ENCODE results near the gene ATXN7L1. TPM values are rescaled to one million over a fixed set of nuclear protein-coding genes. Genes with fewer than 3 reads are reported as not detected.
A peak's percentile ranks its signal among the peaks of the same experiment; 100 is the strongest.

Gene ATXN7L1
- total and polyA plus RNA-seq, 5 donors from 2014 or later = 25.8 to 78.9 (median 26.8) TPM

DNA sequence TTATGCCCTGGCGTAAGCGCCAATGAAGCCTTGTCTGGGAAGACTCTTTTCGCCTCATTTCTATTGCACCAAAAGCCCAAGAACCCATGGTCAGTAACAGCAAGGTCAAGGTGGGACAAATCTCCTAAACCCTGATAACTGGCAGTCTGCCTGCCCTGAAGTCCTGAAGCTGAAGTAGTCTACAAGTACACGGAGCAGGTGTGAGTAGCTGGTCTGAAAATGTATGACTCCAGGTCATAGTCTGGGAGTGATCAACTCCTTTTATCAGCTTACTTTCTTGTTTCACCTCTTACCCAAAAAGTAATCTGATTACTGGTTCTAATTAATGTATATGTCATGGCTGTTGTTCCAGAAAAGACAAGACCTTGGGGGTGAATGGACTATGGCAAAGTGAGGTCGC, 187.8 kb downstream of the ATXN7L1 start:
- peak overlapping the region; percentile 97 to 100 (median 97) for H3K27ac Mint-ChIP-seq

GRCh38 chr7:105685161-105685560, 191.2 kb downstream of the ATXN7L1 start:
- no peak for ATAC-seq (ENCODE audit: low read depth in 2 of 2)
- Mint-ChIP-seq H3K27ac (peak overlapping the region in 1 of 3 donors; percentile 30), H3K9me3 (no peaks in the 10 kb centered on the region), H3K4me3 (peak overlapping the region in 1 of 4 donors; percentile 2), H3K4me1 (peaks cover 35 to 91% (median 57%) of the 10 kb centered on the region in 4 donors), H3K27me3 (no peaks in the 10 kb centered on the region), H3K36me3 (peaks cover 53% of the 10 kb centered on the region)
- Histone ChIP-seq H3K4me3 (ENCODE audit: low read depth, low read length) (no peak overlapping the region), H3K27ac (ENCODE audit: insufficient read depth, low read length, poor library complexity, severe bottlenecking) (no peak overlapping the region), H3K27me3 (ENCODE audit: control insufficient read depth, insufficient read depth, low read length) (no peaks in the 10 kb centered on the region), H3K4me1 (ENCODE audit: control insufficient read depth, insufficient read depth, low read length, poor library complexity, severe bottlenecking) (peaks cover 23% of the 10 kb centered on the region), H3K9me3 (ENCODE audit: control insufficient read depth in 2 of 2, low read length in 2 of 2) (no peaks in the 10 kb centered on the region), H3K36me3 (ENCODE audit: control insufficient read depth, insufficient read depth, low read length) (peaks cover 23% of the 10 kb centered on the region)
- no peak for DNase-seq

More for the DNA sequence above, 187.8 kb downstream of the ATXN7L1 start:
- Histone ChIP-seq H3K9me3 (ENCODE audit: control insufficient read depth in 2 of 2, low read length in 2 of 2) (no peaks in the 10 kb centered on the region), H3K27me3 (ENCODE audit: control insufficient read depth, insufficient read depth, low read length) (no peaks in the 10 kb centered on the region), H3K36me3 (ENCODE audit: control insufficient read depth, insufficient read depth, low read length) (peaks cover 18% of the 10 kb centered on the region), H3K4me3 (ENCODE audit: low read depth, low read length) (no peak overlapping the region), H3K27ac (ENCODE audit: insufficient read depth, low read length, poor library complexity, severe bottlenecking) (peak overlapping the region; percentile 48), H3K4me1 (ENCODE audit: control insufficient read depth, insufficient read depth, low read length, poor library complexity, severe bottlenecking) (peaks cover 53% of the 10 kb centered on the region)
- peak overlapping the region; percentile 40 to 94 (median 48) for H3K4me3 Mint-ChIP-seq
- no peak for DNase-seq
- no peak for ATAC-seq (ENCODE audit: low read depth in 2 of 2)
- H3K36me3 Mint-ChIP-seq = peaks cover 35% of the 10 kb centered on the region
- no peaks in the 10 kb centered on the region for H3K9me3 Mint-ChIP-seq
- H3K4me1 Mint-ChIP-seq = peaks cover 28 to 96% (median 62%) of the 10 kb centered on the region in 4 donors
- peaks cover 5% of the 10 kb centered on the region for H3K27me3 Mint-ChIP-seq

DNA sequence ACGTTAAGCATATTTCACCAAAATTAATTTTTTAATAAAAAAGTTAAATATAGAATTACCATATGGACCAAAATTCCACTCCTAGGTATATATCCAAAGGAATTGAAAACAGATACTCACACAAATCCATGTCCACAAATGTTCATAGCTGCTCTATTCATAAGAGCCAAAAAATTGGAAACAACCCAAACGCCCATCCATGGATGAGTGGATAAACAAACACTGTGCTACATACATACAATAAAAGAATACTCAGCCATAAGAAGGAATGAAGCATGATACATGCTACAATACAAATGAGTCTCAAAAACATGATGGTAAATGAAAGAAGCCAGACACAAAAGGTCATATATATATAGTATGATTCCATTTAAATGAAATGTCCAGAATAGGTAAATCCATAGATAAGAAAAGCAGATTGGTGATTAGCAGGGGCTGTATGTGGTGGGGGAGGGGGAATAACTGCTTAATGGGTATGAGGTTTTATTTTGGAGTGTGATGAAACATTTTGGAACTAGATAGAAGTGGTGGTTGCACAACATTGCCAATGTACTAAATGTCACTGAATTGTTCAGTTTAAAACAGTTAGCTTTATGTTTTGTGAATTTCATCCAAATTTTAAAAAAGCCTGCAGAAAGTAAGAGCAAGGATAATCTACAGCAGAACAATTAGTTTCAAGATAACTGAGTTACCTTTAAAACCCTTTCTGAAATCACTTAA, 193.9 kb downstream of the ATXN7L1 start:
- Mint-ChIP-seq H3K9me3 (no peaks in the 10 kb centered on the region), H3K27me3 (no peaks in the 10 kb centered on the region), H3K4me3 (peak overlapping the region in 1 of 4 donors; percentile 51), H3K36me3 (peaks cover 49% of the 10 kb centered on the region), H3K27ac (peak overlapping the region in 1 of 3 donors; percentile 22), H3K4me1 (peaks cover 55 to 93% (median 63%) of the 10 kb centered on the region in 4 donors)
- H3K4me1 ChIP-seq (ENCODE audit: control insufficient read depth, insufficient read depth, low read length, poor library complexity, severe bottlenecking) = peaks cover 30% of the 10 kb centered on the region
- H3K4me3 ChIP-seq (ENCODE audit: low read depth, low read length) = no peak overlapping the region
- H3K27me3 ChIP-seq (ENCODE audit: control insufficient read depth, insufficient read depth, low read length) = no peaks in the 10 kb centered on the region
- no peak overlapping the region for H3K27ac ChIP-seq (ENCODE audit: insufficient read depth, low read length, poor library complexity, severe bottlenecking)
- no peak for ATAC-seq (ENCODE audit: low read depth in 2 of 2)
- DNase-seq = no peak
- peaks cover 23% of the 10 kb centered on the region for H3K36me3 ChIP-seq (ENCODE audit: control insufficient read depth, insufficient read depth, low read length)
- H3K9me3 ChIP-seq (ENCODE audit: control insufficient read depth in 2 of 2, low read length in 2 of 2) = no peaks in the 10 kb centered on the region

GRCh38 chr7:105680505-105681187, 195.8 kb downstream of the ATXN7L1 start:
- ATAC-seq (ENCODE audit: low read depth in 2 of 2) (no peak), DNase-seq (no peak)
- Mint-ChIP-seq H3K9me3 (no peaks in the 10 kb centered on the region), H3K4me1 (peaks cover 53 to 94% (median 64%) of the 10 kb centered on the region in 4 donors), H3K27me3 (no peaks in the 10 kb centered on the region), H3K27ac (peak overlapping the region in 2 of 3 donors; percentile 68 to 99), H3K36me3 (peaks cover 35% of the 10 kb centered on the region), H3K4me3 (peak overlapping the region in 1 of 4 donors; percentile 4)
- no peaks in the 10 kb centered on the region for H3K27me3 ChIP-seq (ENCODE audit: control insufficient read depth, insufficient read depth, low read length)
- H3K9me3 ChIP-seq (ENCODE audit: control insufficient read depth in 2 of 2, low read length in 2 of 2) = no peaks in the 10 kb centered on the region
- no peak overlapping the region for H3K27ac ChIP-seq (ENCODE audit: insufficient read depth, low read length, poor library complexity, severe bottlenecking)
- peaks cover 16% of the 10 kb centered on the region for H3K36me3 ChIP-seq (ENCODE audit: control insufficient read depth, insufficient read depth, low read length)
- no peak overlapping the region for H3K4me3 ChIP-seq (ENCODE audit: low read depth, low read length)
- H3K4me1 ChIP-seq (ENCODE audit: control insufficient read depth, insufficient read depth, low read length, poor library complexity, severe bottlenecking) = peaks cover 48% of the 10 kb centered on the region

GRCh38 chr7:105678811-105679495, 197.4 kb downstream of the ATXN7L1 start:
- Histone ChIP-seq H3K27ac (ENCODE audit: insufficient read depth, low read length, poor library complexity, severe bottlenecking) (peak overlapping the region; percentile 85), H3K27me3 (ENCODE audit: control insufficient read depth, insufficient read depth, low read length) (no peaks in the 10 kb centered on the region), H3K36me3 (ENCODE audit: control insufficient read depth, insufficient read depth, low read length) (peaks cover 8% of the 10 kb centered on the region), H3K4me3 (ENCODE audit: low read depth, low read length) (peak overlapping the region; percentile 75), H3K9me3 (ENCODE audit: control insufficient read depth in 2 of 2, low read length in 2 of 2) (no peaks in the 10 kb centered on the region), H3K4me1 (ENCODE audit: control insufficient read depth, insufficient read depth, low read length, poor library complexity, severe bottlenecking) (peaks cover 59% of the 10 kb centered on the region)
- peak overlapping the region; percentile 64 to 90 (median 76) for H3K4me3 Mint-ChIP-seq
- peaks cover 59 to 95% (median 73%) of the 10 kb centered on the region in 4 donors for H3K4me1 Mint-ChIP-seq
- ATAC-seq (ENCODE audit: low read depth in 2 of 2) (no peak), DNase-seq (peak in 1 of 3 donors; percentile 43)
- no peaks in the 10 kb centered on the region for H3K9me3 Mint-ChIP-seq
- no peaks in the 10 kb centered on the region for H3K27me3 Mint-ChIP-seq
- peak overlapping the region; percentile 96 to 99 (median 99) for H3K27ac Mint-ChIP-seq
- peaks cover 24% of the 10 kb centered on the region for H3K36me3 Mint-ChIP-seq

DNA sequence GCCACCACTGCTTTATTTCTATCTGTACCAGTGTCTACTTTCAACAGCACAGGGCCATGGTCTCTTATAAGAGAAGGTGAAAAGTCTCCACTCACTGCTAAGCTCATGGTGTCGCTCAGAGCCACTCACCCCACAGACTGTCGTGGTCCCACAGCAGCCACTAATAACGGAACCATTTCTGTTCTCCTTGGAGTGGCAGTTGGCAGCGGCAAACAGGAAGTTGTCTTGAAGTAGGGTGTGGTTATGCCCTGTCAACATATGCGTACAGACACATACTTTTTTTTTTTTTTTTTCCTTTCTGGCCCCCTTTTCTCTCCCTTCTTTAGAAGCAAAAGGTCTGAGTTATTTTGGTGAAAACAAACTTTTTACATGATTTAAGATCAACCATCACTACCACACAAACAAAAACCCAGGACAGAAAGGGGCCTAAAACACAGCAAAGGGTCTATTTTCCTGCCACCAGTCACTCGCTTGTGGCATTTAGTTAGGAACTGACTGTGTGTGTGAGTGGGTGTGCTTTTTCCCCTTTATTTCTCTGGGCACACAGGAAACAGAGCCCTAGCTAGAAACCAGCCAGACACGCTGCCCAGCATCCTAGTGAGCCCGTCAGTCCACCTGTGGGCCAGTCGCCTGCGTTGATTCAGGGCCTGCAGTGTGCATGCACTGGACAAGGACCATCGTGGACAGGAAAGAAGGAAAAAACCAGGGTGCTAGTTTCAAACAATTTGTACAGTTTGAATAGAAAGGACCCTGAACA, 198.4 kb downstream of the ATXN7L1 start:
- peaks cover 69% of the 10 kb centered on the region for H3K4me1 ChIP-seq (ENCODE audit: control insufficient read depth, insufficient read depth, low read length, poor library complexity, severe bottlenecking)
- peaks cover 4% of the 10 kb centered on the region for H3K36me3 ChIP-seq (ENCODE audit: control insufficient read depth, insufficient read depth, low read length)
- no peaks in the 10 kb centered on the region for H3K9me3 ChIP-seq (ENCODE audit: control insufficient read depth in 2 of 2, low read length in 2 of 2)
- Mint-ChIP-seq H3K27me3 (no peaks in the 10 kb centered on the region), H3K4me3 (peak overlapping the region; percentile 64 to 90 (median 76)), H3K9me3 (no peaks in the 10 kb centered on the region), H3K4me1 (peaks cover 62 to 97% (median 76%) of the 10 kb centered on the region in 4 donors), H3K36me3 (peaks cover 16% of the 10 kb centered on the region), H3K27ac (peak overlapping the region; percentile 96 to 99 (median 99))
- H3K27me3 ChIP-seq (ENCODE audit: control insufficient read depth, insufficient read depth, low read length) = no peaks in the 10 kb centered on the region
- peak overlapping the region; percentile 85 for H3K27ac ChIP-seq (ENCODE audit: insufficient read depth, low read length, poor library complexity, severe bottlenecking)
- ATAC-seq (ENCODE audit: low read depth in 2 of 2) (peak; percentile 78), DNase-seq (peak; percentile 58 to 89 (median 74))
- H3K4me3 ChIP-seq (ENCODE audit: low read depth, low read length) = peak overlapping the region; percentile 75

DNA sequence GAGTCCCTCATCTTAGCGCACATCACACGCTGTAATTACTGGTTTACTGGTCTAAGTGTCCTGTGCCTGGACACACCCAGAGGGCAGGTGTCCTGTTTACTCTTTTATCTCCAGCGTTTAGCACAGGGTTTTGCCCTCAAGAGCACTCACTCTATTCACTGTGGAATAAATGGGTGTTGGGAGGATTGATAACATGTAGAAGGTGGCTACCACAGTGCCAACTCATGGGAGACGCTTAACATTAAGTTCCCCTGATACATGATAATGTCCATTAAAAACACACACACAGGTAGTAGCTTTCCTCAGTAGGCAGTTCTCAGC, 199.0 kb downstream of the ATXN7L1 start:
- Histone ChIP-seq H3K27ac (ENCODE audit: insufficient read depth, low read length, poor library complexity, severe bottlenecking) (peak overlapping the region; percentile 85), H3K4me3 (ENCODE audit: low read depth, low read length) (peak overlapping the region; percentile 75), H3K4me1 (ENCODE audit: control insufficient read depth, insufficient read depth, low read length, poor library complexity, severe bottlenecking) (peaks cover 75% of the 10 kb centered on the region), H3K36me3 (ENCODE audit: control insufficient read depth, insufficient read depth, low read length) (peaks cover 4% of the 10 kb centered on the region), H3K27me3 (ENCODE audit: control insufficient read depth, insufficient read depth, low read length) (no peaks in the 10 kb centered on the region), H3K9me3 (ENCODE audit: control insufficient read depth in 2 of 2, low read length in 2 of 2) (no peaks in the 10 kb centered on the region)
- H3K27ac Mint-ChIP-seq = peak overlapping the region; percentile 96 to 99 (median 99)
- H3K9me3 Mint-ChIP-seq = no peaks in the 10 kb centered on the region
- ATAC-seq (ENCODE audit: low read depth in 2 of 2) = no peak
- no peak for DNase-seq
- H3K4me1 Mint-ChIP-seq = peaks cover 56 to 96% (median 75%) of the 10 kb centered on the region in 4 donors
- H3K27me3 Mint-ChIP-seq = no peaks in the 10 kb centered on the region
- H3K4me3 Mint-ChIP-seq = peak overlapping the region; percentile 64 to 90 (median 76)
- peaks cover 10% of the 10 kb centered on the region for H3K36me3 Mint-ChIP-seq

Data from CD4-positive, CD25-positive, alpha-beta regulatory T cell (primary cell).